Measurements from ENCODE around the gene PSMC5.
"Not testable (repeated sequence)": the region's sequence is repeated elsewhere in the genome, so short reads cannot be mapped to it uniquely, and the experiment has no call there.

The PSMC5 gene

DNA sequence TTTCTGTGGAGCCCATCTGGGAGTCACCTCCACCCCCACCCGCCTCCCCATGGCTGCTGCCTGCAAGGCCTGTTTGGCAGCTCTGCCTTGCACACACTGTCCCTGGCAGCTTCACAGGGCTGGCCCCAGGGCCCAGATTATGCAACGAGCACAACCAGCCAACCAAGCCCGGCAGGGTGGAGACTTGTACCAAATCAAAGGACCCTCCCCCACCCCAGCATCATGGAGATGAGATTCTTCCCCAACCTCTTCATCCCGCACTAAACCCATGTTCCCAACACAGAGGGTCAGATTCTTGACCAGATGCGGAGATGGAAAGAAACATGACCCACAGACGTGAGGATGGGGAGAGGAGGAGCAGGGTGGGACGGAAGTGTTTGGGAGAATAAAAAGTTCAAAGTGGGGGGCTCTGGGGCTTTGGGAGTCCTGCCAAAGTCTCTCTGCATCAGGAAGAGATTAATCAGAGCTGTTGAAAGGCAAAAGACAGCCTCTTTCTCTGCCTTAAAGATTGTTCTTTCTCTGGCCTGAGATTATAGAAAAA lies 11.5 kb downstream of the PSMC5 start:
- DNase-seq (ENCODE audit: low read depth in 2 of 2) = no peak

DNA sequence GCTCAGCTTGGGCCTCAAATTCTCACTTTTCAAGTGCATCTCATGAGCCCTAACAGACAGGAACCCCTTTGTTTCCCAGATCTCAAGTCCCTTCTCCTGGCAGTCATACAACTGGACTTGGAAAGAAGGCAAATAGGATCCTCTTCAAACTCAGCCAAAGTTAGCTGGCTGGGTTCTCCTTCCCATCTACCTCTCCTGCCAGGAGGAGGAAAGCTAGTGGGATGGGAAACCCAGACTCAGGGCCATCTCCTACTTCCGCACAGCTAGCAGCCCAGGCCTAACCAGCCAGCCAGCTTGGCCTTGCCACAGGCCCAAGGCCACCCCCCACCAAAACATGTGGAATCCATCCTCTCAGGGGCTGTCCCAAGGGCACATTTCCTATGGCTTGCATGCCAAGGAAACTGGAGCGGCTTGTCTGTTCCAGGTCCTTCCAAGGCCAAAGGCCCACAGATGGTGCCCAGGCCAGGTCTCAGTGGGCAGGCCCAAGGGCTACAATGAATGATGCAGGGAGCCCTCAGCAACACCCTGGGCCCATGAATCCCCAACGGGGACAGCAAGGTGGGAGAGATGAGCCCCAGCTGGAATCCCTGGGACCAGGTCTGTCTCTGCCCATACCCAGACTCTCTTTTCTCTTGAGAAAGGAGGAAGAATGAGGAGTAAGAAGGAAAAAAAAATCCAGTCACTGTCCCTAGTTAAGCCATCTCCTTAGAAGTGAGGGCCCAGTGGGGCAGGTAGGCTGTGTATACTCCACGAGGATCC lies 13.5 kb downstream of the PSMC5 start:
- no peak for DNase-seq (ENCODE audit: low read depth in 2 of 2)

DNA sequence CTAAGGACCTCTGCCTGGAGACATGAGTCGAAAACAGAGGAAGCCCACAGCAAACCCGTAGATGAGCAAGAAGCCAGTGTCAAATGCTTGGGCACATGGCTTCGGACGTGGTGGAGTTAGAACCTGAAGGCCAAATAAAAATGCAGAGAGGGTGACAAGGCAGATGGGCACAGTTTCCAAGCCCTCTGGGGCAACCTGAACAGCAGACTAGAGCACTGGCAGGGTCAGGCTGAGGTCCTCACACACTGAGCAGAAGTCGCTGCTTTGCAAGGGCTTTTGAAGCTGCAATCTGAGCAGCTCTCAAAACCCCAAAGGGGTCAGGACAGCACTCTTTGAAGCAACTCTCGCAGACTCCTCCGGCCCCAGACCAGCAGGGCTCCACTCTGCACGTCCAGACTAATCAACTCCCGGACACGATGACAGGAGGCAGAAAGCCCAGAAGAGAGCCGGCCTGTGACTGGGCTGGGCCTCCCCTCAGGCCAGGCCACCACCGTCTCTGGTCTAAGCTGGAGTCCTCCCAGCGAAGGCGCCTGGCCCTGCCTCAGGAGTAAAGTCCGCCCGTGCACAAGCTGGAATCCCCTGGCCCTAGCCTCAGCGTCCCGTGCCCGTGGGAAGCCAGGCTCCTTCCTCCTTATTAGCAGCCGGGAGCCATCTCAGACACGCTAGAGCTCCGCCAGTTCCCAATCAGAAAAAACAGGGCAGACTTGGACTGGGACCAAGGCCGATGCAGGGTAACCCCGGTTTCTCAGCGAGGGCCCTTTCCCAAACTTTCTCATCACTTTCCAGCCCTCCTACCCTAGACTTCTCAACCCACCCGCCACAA lies 14.3 kb downstream of the PSMC5 start:
- DNase-seq (ENCODE audit: low read depth in 2 of 2) = no peak

DNA sequence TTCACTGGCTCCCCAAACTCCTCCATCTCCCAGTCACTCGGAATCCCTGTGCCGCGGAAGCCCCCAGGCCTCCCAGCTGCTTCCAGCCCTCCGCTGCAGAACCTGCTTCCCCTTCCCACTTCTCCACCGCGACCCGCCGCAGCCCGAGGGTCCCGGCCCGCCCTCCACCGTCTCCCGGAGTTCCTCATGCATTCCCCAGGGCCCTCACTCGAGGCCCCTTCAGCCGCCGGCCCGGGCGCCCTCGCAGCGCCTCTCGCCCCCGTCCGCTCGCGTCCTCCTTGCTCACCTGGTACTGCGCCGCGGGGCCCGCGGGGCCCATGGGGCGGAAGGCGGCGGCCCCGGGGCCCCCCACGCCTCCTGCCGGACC lies 14.9 kb downstream of the PSMC5 start:
- DNase-seq (ENCODE audit: low read depth in 2 of 2) = no peak

DNA sequence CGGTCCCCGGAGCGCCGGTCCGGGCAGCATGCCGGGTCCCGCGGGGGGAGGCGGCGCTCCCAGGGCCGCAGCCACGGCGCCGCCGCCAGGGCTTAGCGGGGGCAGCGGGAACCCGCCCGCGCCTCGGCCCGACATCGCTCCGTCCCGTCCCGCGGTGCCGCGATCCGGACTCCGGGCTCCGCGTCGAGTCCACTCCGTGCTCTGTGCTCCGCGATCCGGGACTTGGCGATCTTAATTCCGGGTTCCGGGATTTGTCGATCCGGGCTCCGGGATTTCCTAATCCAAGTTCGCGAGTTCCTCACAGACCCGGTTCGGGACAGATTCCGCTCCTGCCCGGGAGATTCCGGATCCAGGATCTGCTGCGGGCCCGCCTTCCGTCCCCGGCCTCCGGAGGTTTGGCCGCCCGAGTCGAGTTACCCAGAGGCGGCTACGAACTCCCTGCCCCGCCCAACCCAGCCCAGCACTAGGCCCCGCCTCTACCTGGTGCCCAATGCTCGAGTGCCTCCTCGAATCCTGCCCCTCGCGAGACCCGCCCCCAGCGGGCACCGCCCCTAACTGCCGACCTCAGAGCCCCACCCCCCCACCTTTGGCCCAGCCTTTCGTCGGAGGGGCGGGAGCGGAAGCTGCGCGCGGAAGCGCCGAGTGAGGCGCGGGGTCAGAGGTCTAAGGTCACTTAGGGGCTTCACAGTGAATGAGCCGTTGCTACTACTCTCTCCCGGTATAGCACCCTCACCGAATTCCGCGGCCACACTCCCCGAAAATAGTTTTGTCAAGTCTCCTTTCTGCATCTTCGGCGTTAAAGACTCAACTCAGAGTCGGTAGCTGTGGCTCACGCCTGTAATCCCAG lies 15.5 kb downstream of the PSMC5 start, which contains the start of gene SMARCD2:
SMARCD2 (minus strand) TSS at position 146 of the 847 bp plus-strand sequence; CDS start at position 135, 11 bp downstream.
- peak; percentile 98 to 99 for DNase-seq (ENCODE audit: low read depth in 2 of 2)

DNA sequence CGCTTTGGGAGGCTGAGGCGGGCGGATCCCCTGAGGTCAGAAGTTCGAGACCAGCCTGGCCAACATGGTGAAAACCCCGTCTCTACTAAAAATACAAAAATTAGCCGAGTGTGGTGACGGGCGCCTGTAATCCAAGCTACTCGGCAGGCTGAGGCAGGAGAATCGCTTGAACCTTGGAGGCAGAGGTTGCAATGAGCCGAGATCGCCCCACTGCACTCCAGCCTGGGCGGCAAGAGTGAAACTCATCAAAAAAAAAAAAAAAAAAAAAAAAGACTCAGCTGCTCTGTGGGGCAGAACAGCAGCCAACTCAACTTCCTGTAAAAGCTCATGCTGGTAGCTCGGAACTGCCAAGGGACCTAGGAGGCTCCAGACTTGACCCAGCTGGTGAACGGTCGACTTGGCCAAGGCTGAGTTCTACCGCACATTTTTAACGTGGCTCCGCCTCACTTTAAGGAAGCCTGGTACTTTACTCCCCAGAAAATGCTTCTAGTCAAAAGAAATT lies 16.2 kb downstream of the PSMC5 start:
- not testable (repeated sequence) for DNase-seq (ENCODE audit: low read depth in 2 of 2)

DNA sequence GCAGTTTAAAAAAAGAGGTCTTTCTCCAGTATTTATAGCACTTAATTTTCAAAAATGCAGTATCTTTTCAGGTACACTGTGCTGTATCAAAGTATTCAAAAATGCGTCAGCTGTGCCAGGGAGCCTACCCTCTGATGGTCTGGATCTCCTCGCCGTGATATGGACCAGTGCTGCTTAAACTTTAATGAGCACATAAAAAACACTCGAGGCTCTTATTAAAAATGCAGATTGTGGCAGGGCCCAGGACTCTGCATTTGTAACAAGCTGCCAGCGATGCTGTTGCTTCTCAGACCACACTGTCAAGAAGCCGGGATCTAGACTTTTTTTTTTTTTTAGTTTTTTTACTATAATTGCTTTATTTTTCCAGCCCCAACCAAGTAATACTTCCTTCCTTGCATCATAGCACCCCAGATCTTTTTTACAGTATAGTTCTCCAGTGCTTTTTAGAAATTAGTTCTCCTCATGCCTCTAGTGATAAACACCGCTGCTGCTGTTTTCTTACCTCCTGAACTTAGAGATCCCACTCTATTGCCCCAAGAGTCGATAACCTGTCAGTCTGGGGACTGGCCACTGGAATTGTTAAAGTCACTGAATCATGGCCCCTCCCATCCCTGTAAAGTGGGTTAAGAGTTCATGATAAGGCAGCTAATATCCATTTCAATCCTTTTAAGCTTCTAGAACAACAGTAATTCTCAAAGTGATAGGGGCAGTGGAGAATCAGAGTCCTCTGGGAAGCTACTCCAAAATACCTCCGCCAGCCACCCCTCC lies 16.9 kb downstream of the PSMC5 start:
- DNase-seq (ENCODE audit: low read depth in 2 of 2) = no peak

DNA sequence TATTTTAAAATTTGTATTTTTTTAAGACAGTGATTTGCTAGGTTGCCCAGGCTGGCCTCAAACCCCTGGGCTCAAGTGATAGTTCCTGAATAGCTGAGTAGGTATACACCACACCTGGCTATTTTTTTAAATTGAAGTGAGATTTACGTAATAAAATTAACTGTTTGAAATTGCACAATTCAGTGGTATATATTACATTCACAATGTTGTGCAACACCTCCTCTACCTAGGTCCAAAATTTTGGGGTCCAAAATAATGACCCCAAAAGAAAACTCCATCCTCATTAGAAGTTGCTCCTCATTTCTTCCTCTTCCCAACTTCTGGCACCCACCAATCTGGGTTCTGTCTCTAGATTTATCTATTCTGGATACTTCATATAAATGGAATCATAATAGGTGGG lies 18.3 kb downstream of the PSMC5 start:
- no peak for DNase-seq (ENCODE audit: low read depth in 2 of 2)

DNA sequence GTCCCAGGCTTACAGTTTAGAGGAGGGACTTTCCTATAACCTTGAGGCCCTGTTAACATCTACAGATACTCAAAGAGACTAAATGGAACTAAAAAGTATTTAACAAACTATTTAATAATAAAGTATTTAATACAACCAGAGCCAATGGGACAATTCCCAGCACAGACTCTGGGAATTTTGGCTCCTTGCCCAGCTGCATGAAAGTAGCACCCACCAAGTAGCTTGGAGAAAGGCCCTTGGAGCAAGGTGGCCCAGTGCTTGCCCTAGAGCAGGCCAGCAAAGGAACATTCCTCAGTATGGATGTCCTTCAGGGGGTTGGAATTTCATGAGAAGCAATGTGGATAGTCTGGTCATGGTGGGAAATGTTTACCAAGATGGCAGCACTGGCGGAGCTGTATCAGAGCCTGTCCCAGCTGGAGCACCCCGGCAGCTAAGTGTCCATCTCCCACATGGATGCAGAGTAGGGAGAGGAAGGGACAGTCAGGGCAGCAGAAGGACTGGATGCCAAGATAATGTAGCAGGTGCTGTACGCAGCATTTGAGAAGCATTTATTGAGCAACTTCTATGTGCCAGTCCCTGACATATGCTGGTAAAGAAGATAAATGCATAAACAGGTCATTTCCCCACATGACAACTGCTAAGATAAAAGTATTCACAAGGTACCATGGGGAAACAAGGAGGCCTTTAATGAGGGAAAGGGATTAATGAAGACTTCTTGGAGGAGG lies 20.5 kb downstream of the PSMC5 start:
- DNase-seq (ENCODE audit: low read depth in 2 of 2) = no peak

DNA sequence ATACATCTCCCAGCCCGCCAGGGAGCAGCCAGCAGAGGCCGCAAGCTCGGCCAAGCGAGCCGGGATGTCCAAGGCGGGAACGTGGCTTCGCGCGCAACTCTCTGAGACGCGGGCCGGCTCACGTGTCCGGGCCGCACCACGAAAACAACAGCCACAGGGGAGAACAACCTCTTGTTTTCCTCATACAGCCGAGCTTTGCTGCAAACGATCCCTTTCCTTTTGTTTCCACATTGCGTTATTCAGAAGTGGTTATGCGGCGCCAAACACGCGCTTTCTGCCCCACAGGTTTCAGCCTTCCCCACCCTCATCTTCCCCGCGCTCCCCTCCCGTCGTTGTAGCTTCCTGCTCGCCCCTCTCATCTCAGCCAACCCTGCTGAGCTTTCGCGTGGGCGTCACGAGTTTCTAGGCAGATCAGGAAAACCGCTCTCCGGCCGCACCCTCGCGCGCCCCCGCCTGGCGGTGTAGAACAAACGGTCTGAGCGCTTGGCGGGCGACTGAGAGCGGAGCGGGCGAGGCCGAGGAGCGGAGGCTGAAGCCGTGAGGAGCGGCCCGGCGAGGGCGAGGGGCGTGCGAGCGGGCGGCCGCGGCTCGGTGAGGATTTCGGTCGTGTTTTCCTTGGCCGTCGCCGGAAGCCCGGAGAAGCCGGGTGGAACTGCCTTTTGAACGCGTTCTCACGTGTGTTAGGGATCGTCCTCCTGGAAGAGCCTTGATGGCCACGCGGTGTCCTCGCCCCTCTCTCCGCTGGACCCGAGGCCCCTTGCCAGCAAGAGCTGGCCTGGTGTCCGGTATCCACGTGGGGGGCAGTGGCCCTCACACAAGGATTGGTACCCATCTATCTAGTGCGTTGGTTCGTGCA lies 21.8 kb downstream of the PSMC5 start:
- peak; percentile 96 to 97 for DNase-seq (ENCODE audit: low read depth in 2 of 2)

DNA sequence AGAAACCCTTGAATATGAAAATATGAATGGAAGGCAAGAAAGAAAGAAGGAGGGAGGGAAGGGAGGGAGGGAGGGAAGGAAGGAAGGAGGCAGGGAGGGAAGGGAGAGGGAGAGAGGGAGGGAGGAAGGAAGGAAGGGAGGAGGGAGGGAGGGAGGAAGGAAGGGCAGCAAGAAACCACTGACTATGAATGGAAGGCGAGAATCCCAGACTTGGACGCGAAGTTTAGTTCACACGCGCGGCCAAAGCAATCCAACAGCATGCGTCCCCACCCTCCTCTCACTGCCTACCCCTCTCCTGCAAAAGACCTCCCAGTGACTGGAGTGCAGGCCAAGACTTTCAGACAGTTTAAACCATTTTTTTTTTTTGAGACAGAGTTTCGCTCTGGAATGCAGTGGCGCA lies 23.2 kb downstream of the PSMC5 start:
- no peak for DNase-seq (ENCODE audit: low read depth in 2 of 2)

DNA sequence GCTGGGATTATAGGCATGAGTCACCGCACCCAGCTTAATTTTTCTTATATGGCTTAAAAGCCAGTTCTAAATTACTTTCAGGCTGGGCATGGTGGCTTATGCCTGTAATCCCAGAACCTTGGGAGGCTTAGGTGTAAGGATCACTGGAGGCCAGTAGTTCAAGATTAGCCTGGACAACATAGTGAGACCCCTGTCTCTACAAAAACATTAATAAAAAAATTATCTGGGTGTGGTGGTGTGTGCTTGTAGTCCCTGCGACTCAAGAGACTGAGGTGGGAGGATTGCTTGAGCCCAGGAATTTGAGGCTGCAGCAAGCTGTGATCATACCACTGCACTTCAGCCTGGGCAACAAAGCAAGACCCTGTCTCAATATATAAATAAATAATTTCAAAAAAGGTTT lies 26.0 kb downstream of the PSMC5 start:
- DNase-seq (ENCODE audit: low read depth in 2 of 2) = no peak

DNA sequence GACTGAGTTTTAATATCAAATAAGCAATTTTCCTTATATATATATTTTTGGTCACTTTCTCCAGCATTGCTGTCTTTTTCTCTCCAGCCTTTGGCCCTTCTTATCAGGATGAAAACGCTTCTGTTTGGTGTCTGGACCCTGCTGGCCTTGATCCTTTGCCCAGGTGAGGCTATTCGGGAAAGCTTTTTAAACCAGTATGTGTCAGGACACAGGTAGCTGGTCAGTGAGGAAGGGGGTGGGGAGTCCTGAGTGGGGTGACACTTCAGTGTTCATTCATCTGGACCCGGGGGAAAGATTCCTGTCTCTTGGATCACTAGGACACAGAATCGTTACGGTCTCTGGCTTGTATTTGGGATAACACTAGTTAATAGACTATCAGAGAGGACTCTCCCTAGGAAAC lies 27.5 kb downstream of the PSMC5 start:
- no peak for DNase-seq (ENCODE audit: low read depth in 2 of 2)

DNA sequence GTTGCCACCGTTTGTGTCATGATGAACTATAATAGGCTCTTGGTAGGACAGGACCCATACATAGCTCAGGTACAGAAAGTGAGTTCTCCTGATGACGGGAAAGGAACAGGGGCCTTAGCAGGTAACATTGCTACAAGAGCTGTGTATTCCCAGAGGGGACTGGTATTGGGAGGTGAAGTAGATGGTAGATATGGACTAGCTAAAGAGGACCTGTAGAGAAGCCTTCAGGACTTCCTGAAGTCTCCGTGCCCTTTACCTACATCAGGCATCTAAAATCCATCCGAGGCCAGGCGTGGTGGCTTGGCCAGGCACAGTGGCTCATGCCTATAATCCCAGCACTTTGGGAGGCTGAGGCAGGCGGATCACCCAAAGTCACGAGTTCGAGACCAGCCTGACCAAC lies 28.0 kb downstream of the PSMC5 start:
- no peak for DNase-seq (ENCODE audit: low read depth in 2 of 2)

DNA sequence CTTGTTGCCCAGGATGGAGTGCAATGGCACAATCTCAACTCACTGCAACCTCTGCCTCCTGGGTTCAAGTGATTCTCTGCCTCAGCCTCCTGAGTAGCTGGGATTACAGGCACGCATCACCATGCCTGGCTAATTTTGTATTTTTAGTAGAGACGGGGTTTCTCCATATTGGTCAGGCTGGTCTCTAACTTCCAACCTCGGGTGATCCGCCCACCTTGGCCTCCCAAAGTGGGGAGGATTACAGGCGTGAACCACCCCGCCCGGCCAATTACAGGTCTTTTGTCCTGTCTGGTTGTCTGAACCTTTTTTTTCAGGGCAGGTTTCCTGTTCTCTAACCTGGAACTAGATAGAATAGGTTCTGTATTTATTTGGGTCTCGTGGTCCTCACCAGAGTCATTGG lies 29.2 kb downstream of the PSMC5 start:
- not testable (repeated sequence) for DNase-seq (ENCODE audit: low read depth in 2 of 2)

DNA sequence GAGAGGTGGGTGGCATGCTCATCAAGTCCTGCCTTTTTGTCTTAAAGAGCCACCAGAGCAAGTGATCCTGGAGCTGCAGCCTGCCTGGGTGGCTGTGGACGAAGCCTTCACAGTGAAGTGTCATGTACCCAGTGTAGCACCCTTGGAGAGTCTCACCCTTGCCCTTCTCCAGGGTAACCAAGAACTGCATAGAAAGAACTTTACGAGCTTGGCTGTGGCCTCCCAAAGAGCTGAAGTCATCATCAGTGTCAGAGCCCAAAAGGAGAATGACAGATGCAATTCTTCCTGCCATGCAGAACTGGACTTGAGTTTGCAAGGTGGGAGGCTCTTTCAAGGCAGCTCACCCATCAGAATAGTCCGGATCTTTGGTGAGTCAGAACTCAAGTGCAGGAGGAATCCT lies 32.0 kb downstream of the PSMC5 start:
- DNase-seq (ENCODE audit: low read depth in 2 of 2) = no peak

DNA sequence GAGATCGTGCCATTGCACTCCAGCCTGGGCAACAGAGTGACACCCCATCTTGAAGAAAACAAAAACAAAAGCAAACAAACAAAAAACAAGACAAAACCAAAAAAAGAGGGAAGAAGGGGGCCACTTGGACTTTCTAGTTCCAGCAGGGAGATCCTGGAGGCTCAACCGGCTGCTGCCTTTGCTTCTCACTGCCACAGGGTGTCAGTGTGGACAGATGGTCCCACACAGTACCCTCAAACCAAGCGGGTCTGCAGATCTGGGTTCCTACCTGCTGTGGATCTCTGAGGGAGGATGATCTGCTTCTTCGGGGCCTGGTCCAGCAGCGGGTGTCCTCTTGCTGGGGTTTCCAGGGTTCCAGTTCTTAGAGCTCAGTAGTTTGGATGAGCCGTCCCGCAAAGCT lies 39.4 kb downstream of the PSMC5 start:
- DNase-seq (ENCODE audit: low read depth in 2 of 2) = not testable (repeated sequence)

DNA sequence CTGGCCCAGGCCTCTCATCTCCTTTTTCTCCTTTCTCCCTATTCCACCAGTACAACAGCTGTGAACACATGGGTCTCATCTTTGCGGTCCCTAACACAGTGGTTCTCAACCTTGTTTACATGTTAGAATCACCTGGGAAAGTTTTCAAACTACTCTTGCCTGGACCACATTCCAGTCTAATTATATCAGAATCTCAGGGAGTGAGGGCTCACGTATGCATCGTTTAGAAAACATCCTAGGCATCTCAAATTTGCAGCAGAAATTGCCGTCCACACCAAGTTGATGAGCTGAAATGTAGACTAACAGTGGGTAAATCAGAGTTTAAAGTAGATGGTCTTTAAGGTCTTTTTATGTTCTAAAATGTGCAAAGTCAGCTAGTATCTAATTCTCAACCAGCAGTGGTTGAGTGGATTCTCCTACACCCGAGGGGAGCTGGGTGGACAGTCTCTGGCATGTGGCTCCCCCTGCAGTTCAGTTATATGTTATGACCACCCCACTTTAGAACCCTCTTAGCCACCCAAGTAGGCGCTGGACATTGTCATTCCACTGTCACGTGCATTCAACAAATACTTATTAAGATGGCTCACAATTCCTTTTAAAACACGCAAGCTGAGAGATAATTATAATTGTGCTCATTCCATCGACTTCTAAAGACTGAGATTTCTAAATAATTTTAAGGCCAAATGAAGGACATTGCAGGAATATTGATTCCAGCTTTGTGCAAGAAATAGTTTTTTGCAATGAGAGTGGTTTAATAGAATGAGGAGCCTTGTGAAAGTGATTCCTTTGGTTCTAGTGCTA lies 42.5 kb downstream of the PSMC5 start:
- DNase-seq (ENCODE audit: low read depth in 2 of 2) = not testable (repeated sequence)
